GM12872 (cell line): Measurements from ENCODE around the gene FRAS1.

Experiments
- TF ChIP-seq, protein P1 (sequence below): IDR thresholded peaks from 3 replicates; pipeline ENCODE4 v1.5.1; 2011; ENCODE audit warnings: low read depth, mild to moderate bottlenecking, low read length, moderate library complexity; ENCODE audit not compliant: insufficient read depth

Gene FRAS1

DNA sequence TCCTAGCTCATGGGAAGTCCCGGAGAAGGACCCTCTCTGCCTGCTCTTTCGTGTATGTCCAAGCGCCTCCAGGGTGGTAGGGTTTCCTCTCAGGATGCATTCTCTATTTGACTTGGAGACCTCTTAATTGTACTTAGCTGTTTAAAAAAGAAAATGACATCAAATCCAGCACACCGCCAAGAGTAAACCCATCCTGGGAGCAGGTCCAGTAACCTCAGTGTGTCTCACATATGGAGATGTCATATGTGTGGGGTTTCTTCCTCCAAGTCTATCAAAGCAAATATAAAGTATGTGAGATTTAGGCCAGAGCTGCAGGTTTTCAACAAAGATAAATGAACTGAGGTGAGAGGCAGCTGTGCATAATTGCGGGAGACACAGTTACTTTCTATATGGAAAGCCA lies 285.0 kb downstream of the FRAS1 start:
- TF ChIP-seq, protein P1, sequence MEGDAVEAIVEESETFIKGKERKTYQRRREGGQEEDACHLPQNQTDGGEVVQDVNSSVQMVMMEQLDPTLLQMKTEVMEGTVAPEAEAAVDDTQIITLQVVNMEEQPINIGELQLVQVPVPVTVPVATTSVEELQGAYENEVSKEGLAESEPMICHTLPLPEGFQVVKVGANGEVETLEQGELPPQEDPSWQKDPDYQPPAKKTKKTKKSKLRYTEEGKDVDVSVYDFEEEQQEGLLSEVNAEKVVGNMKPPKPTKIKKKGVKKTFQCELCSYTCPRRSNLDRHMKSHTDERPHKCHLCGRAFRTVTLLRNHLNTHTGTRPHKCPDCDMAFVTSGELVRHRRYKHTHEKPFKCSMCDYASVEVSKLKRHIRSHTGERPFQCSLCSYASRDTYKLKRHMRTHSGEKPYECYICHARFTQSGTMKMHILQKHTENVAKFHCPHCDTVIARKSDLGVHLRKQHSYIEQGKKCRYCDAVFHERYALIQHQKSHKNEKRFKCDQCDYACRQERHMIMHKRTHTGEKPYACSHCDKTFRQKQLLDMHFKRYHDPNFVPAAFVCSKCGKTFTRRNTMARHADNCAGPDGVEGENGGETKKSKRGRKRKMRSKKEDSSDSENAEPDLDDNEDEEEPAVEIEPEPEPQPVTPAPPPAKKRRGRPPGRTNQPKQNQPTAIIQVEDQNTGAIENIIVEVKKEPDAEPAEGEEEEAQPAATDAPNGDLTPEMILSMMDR, result no peak

DNA sequence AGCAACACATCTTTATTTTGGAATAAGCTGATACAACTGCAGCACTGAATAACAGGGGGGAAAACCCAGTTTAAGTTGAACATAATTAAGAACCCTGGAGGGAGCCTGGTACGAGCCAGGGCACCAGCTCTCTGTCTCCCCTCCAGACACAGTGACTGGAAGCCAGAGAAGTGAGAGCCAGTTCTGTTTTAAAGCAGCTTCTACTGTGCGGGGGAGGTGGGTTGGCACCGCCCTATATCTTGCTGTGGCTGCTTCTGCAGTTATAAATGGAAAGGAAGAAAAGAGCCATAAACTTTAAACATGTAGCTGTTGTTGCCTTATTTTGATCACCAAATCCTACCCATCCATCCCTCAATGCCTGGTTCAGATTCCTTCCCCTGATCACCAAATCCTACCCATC lies 286.6 kb downstream of the FRAS1 start:
- TF ChIP-seq, protein P1, result no peak

DNA sequence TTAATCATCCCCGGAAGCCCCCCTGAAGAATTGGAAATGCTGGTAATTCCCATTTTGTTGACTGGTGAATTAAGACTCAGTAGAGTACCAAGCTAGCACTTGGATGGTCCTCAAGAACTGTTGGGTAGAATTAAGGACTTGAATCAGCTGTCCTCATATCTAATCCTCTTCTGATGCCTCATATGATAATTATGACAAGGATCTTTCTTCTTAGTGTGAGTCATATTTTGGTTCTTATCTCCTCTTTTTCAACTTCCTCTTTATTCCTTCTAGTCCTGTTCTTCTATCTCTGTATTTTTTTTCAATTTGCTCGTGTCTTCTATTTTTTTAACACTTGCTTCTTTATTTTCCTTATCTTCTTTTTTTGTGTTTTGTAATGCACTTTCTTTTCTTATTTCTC lies 288.1 kb downstream of the FRAS1 start:
- TF ChIP-seq, protein P1, result no peak

DNA sequence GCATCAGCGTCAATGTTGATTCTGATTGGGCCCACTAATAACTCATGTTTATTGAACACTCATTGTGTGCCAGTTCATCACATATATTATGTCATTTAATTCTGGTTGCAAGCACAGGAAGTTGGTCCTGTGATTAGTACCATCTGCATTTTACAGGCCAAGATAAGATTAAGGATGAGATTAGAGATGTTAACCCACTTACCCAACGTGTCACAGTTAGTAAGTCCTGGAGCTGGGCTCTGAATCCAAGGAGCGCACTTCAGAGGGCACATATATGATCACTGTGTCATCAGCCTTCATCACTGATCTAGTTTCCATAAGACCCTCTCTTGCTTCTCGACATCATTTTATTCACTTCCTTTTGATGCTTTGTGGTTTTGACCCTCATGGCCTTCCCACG lies 289.1 kb downstream of the FRAS1 start:
- TF ChIP-seq, protein P1, result no peak

DNA sequence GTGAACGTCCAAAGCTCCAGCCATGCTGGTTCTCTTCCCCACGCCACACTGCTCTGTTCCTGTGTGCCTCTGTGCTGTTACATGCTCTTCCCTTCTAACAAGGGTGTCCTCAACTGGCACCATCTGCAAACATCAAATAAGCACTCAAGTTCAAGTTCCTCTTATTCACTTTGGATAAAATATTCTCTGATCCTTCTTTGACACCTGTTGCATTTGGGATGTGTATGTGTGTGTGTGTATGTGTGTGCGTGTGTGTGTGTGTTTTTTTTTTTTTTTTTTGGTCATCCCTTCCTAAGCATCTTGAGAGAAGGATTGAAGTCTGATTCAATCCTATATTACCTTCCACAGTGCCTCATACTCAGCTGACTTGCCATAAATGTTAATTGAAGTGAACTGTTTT lies 290.4 kb downstream of the FRAS1 start:
- TF ChIP-seq, protein P1, result no peak

DNA sequence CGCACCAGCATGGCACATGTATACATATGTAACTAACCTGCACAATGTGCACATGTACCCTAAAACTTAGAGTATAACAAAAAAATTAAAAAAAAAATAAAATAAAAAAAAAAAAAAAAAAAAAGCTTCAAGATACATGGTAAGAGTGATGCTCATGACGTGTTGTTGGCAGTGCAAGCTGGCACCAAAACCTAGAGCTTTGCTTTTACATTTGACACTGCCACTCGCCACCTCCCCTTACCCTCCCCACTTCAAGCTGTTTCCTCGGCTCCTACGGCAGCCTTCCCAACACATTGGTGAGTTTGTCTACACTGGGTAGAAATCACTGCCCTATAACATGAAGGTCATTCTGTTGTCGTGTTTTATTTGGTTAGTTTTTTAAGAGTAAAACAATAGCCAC lies 296.8 kb downstream of the FRAS1 start:
- TF ChIP-seq, protein P1, result no peak

DNA sequence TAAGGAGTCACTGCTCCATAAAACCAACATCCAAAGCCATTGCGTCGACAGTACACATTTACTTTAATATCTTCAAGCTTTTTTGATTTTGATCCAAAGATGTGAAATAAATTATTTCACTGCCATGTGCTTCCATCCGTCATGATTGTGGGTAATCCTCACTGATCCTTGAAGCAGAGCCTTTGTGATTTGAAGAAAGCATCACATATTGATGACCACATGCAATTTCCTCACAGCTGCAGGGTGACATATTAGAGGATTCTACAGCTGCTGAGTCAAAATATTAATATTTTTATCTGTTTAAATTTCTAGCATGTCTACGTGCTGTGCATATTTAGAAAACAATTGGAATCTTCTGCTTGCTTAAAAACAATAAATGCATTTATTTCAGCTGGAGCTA lies 297.7 kb downstream of the FRAS1 start:
- TF ChIP-seq, protein P1, result no peak

DNA sequence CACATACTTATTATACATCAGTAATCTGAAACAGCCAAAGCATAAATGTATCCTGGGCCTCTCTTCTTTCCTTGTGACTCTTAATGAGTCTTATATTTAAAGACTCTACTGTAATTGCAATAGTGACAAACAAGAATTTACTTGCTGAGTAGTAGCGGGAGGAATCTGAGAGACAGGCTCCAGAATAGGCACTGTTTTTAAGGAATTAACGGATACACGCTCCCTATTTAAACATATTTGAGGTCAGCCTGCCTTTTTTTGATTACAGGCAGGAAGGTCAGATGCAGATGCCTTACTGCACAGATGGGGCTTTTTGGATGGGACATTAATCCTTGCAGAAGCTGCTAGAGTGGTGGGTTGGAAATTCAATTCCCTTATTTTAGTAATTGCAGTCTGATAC lies 298.2 kb downstream of the FRAS1 start:
- TF ChIP-seq, protein P1, result no peak
